ENCODE measurements around the gene PWWP2B. TPM values are rescaled to one million over a fixed set of nuclear protein-coding genes. Genes with fewer than 3 reads are reported as not detected.

PWWP2B gene
- total and polyA plus RNA-seq, 2 donors (not counting 3 experiments of a cell fraction or from before 2014, with no cell fraction given) = 4.6 to 11.8 TPM

GRCh38 chr10:132363921-132364593, 32.9 kb upstream of the PWWP2B start:
- H4K20me1 ChIP-seq (replicated peaks; ENCODE audit: control insufficient read depth, extremely low read depth, insufficient read depth, low read length) = no peaks in the 10 kb centered on the region
- ChIA-PET POLR2A (no interaction called here), CTCF (interaction anchor here (1.3 kb wide), 1 partner anchor 13 kb away, joined by 4 read pairs; no protein-coding TSS in a partner anchor)
- dilution Hi-C loops (cut with MboI; ENCODE audit: extremely low pct_ligation_motif_present, low sequenced_read_pairs) (no loop called here), intact Hi-C loops (cut with micrococcal nuclease) (no loop called here)
- DNase-seq (ENCODE audit: low read depth, low spot score) = peak; percentile 17
- no peaks in the 10 kb centered on the region for H3K4me1 ChIP-seq (ENCODE audit: control insufficient read depth, extremely low read depth, insufficient read depth, low read length)
- H3K9ac ChIP-seq (replicated peaks; ENCODE audit: extremely low read depth, insufficient read depth, low read length) = no peak overlapping the region
- H3K4me3 ChIP-seq (replicated peaks in 1 of 3; ENCODE audit: insufficient read depth in 1 of 3, low read depth in 1 of 3, low read length in 3 of 3) = no peak overlapping the region
- FAIRE-seq = peak; percentile 93
- no peak overlapping the region for H3K4me2 ChIP-seq (ENCODE audit: insufficient read depth, low read length)
- no peaks in the 10 kb centered on the region for H3K36me3 ChIP-seq (ENCODE audit: control insufficient read depth in 2 of 2, extremely low read depth in 1 of 2, insufficient read depth in 2 of 2, low read length in 2 of 2)
- no peak overlapping the region for H3K27ac ChIP-seq (ENCODE audit: insufficient read depth, low read depth, low read length)
- H2AFZ ChIP-seq (ENCODE audit: low read depth, low read length) = no peak overlapping the region
- no peaks in the 10 kb centered on the region for H3K27me3 ChIP-seq (ENCODE audit: control insufficient read depth in 2 of 2, insufficient read depth in 2 of 2, low read length in 2 of 2)
- no peaks in the 10 kb centered on the region for H3K9me1 ChIP-seq (replicated peaks; ENCODE audit: control insufficient read depth, extremely low read depth, insufficient read depth, low read length)
- no TSS peak for BruUV-seq (replicated peaks)
- H3K9me3 ChIP-seq (replicated peaks; ENCODE audit: control insufficient read depth, insufficient read depth, low read length) = no peaks in the 10 kb centered on the region
- no peak for TF ChIP-seq CTCF (IDR thresholded peaks at IDR 0.05; ENCODE audit: extremely low read depth in 1 of 2, insufficient read depth in 1 of 2, low read depth in 1 of 2, low read length in 2 of 2)
- TF ChIP-seq POLR2AphosphoS5 (IDR thresholded peaks at IDR 0.05; ENCODE audit: insufficient read depth, low read depth, low read length) = no peak
- TF ChIP-seq FOS (IDR thresholded peaks at IDR 0.05; ENCODE audit: borderline replicate concordance, insufficient read depth, low read length) = no peak
- no peak for TF ChIP-seq MAX (IDR thresholded peaks at IDR 0.05; ENCODE audit: insufficient read depth, insufficient read length)
- no peak for TF ChIP-seq MYC (IDR thresholded peaks at IDR 0.05; ENCODE audit: low read depth, low read length)
- TF ChIP-seq POLR2A (IDR thresholded peaks at IDR 0.05; ENCODE audit: low read depth, low read length) = no peak
- TF ChIP-seq GATA2 (IDR thresholded peaks at IDR 0.05; ENCODE audit: insufficient read depth, insufficient read length, low read depth, low read length) = no peak
- TF ChIP-seq JUN (IDR thresholded peaks at IDR 0.05; ENCODE audit: borderline replicate concordance, insufficient read depth, insufficient read length, low read depth) = no peak
- TF ChIP-seq EZH2 (IDR thresholded peaks at IDR 0.05; ENCODE audit: borderline replicate concordance, low read depth, low read length, severe bottlenecking) = no peak
- no peaks in the 10 kb centered on the region for H3K79me2 ChIP-seq (ENCODE audit: control insufficient read depth, insufficient read depth, low read length)
